HepG2 (cell line): ENCODE results near the gene ST6GALNAC3. TPM values are rescaled to one million over a fixed set of nuclear protein-coding genes. Genes with fewer than 3 reads are reported as not detected.

ENCODE experiments used
- ATAC-seq: fragments of 200-7000 bp; cut with Tn5 transposase; 3 replicates; pipeline ENCODE4 v1.9.1; 2020; ENCODE audit warnings: mild to moderate bottlenecking, moderate library complexity
- BruUV-seq: library from RNA; stranded (reverse); fragments of 400-500 nt; replicated peaks from 2 replicates; lab custom pipeline; 2021; lab: Mats Ljungman, UMichigan
- CTCF ChIA-PET: fragments of 300-600 bp; formaldehyde crosslinking; extraction: SDS; loops from one replicate; lab custom pipeline; 2021; ENCODE audit warnings: low total read pairs, inconsistent platforms, low intra/inter-chr PET ratio; lab: Yijun Ruan, JAX
- POLR2A ChIA-PET: fragments of 350-600 bp; sonication (Branson Sonifier 250); formaldehyde crosslinking; loops from one replicate; lab custom pipeline; 2020; ENCODE audit warnings: antibody characterized with exemption, inconsistent platforms; lab: Yijun Ruan, JAX
- DNase-seq: peaks from one replicate; pipeline ENCODE4 v3.0.0-alpha.2; 2015; ENCODE audit warnings: low spot score
- FAIRE-seq: peaks from 3 replicates; lab custom pipeline; 2011; peaks lifted over from hg19 to GRCh38; lab: Jason Lieb, UNC
- H2AFZ ChIP-seq: one replicate; pipeline ENCODE4 v1.6.1; 2011; ENCODE audit warnings: low read length, inconsistent platforms
- H3K27ac ChIP-seq: fragments of 300-600 bp; 3 replicates; pipeline ENCODE4 v1.8.0; 2011; ENCODE audit warnings: mixed run types, mild to moderate bottlenecking, mixed read lengths, low read length, inconsistent platforms; ENCODE audit not compliant: insufficient read depth; ENCODE audit errors: extremely low read length
- H3K27me3 ChIP-seq, 2 experiments: fragments of 200-600 bp in 1 of 2; 2 replicates in 1 of 2; 3 replicates in 1 of 2; pipeline versions ENCODE4 v1.6.0 to v1.8.0; 2011; ENCODE audit warnings: low read length in 2 of 2, mild to moderate bottlenecking in 2 of 2, moderate library complexity in 2 of 2, inconsistent platforms in 1 of 2; ENCODE audit not compliant: insufficient read depth in 2 of 2, control insufficient read depth in 1 of 2
- H3K36me3 ChIP-seq, 2 experiments: fragments of 200-600 bp in 1 of 2; replicated peaks in 1 of 2; 2 replicates in 1 of 2; 3 replicates in 1 of 2; pipeline versions ENCODE4 v1.5.1 to v1.8.0; 2011; ENCODE audit warnings: low read length in 2 of 2, inconsistent platforms in 1 of 2; ENCODE audit not compliant: insufficient read depth in 2 of 2, control insufficient read depth in 1 of 2
- H3K4me1 ChIP-seq: 2 replicates; pipeline ENCODE4 v1.5.1; 2012; ENCODE audit warnings: low read length, inconsistent platforms; ENCODE audit not compliant: insufficient read depth
- H3K4me2 ChIP-seq: 2 replicates; pipeline ENCODE4 v1.6.0; 2011; ENCODE audit warnings: low read depth, low read length, inconsistent platforms
- H3K4me3 ChIP-seq, 3 experiments: fragments of 200-600 bp in 1 of 3; sonication (generic), shearing (Covaris generic) in 1 of 3; replicated peaks in 1 of 3; 2 replicates each; pipeline ENCODE4 v1.5.1; 2011 to 2016; ENCODE audit warnings: low read length in 3 of 3, inconsistent platforms in 2 of 3, low read depth in 2 of 3, mild to moderate bottlenecking in 2 of 3, control low read depth in 1 of 3, mixed read lengths in 1 of 3; ENCODE audit not compliant: insufficient read depth in 1 of 3
- H3K79me2 ChIP-seq: one replicate; pipeline ENCODE4 v1.6.1; 2011; ENCODE audit warnings: low read length, inconsistent platforms; ENCODE audit not compliant: insufficient read depth
- H3K9ac ChIP-seq: 2 replicates; pipeline ENCODE4 v1.6.0; 2011; ENCODE audit warnings: mild to moderate bottlenecking, low read depth, low read length, inconsistent platforms; ENCODE audit not compliant: insufficient read depth
- H3K9me3 ChIP-seq: 2 replicates; pipeline ENCODE4 v1.5.1; 2012; ENCODE audit warnings: mild to moderate bottlenecking, low read length
- H4K20me1 ChIP-seq: 2 replicates; pipeline ENCODE4 v1.6.0; 2011; ENCODE audit warnings: inconsistent platforms, mild to moderate bottlenecking, low read length, moderate library complexity; ENCODE audit not compliant: insufficient read depth
- ARHGAP35 ChIP-seq: sonication (generic); formaldehyde crosslinking; IDR thresholded peaks from 2 replicates; pipeline ENCODE4 v1.9.0; 2022; ENCODE audit warnings: mild to moderate bottlenecking, inconsistent platforms, moderate library complexity, missing genetic modification reagents, borderline replicate concordance
- FOXA3 ChIP-seq: IDR thresholded peaks from 2 replicates; pipeline ENCODE4 v1.6.1; 2016; ENCODE audit warnings: missing genetic modification reagents, missing compliant biosample characterization
- KIAA2018 ChIP-seq: sonication (generic); formaldehyde crosslinking; IDR thresholded peaks from 2 replicates; pipeline ENCODE4 v1.5.0; 2020; ENCODE audit warnings: mild to moderate bottlenecking, missing genetic modification reagents, borderline replicate concordance
- MTF2 ChIP-seq: sonication (generic); formaldehyde crosslinking; IDR thresholded peaks from 2 replicates; pipeline ENCODE4 v1.5.0; 2020; ENCODE audit warnings: missing genetic modification reagents, borderline replicate concordance
- POLR2AphosphoS5 ChIP-seq: IDR thresholded peaks from 2 replicates; pipeline ENCODE4 v1.6.1; 2012; ENCODE audit warnings: low read depth, low read length
- ZNF674 ChIP-seq: sonication (generic); formaldehyde crosslinking; IDR thresholded peaks from 2 replicates; pipeline ENCODE4 v1.5.0; 2020; ENCODE audit warnings: low read depth, mild to moderate bottlenecking, missing genetic modification reagents
- ZNF766 ChIP-seq: sonication (generic); formaldehyde crosslinking; IDR thresholded peaks from 2 replicates; pipeline ENCODE4 v1.5.0; 2020; ENCODE audit warnings: missing genetic modification reagents, borderline replicate concordance
- ZNF768 ChIP-seq: sonication (generic); formaldehyde crosslinking; IDR thresholded peaks from 2 replicates; pipeline ENCODE4 v1.4.0; 2020; ENCODE audit warnings: missing genetic modification reagents
- WGBS: methylation state at CpG from one replicate; pipeline ENCODE4 v1.1.6; 2017; ENCODE audit warnings: low lambda C conversion rate; 5-methylcytosine and 5-hydroxymethylcytosine counted together
- in situ Hi-C: cut with HindIII; loops from 2 replicates; pipeline ENCODE4 v1.10.0; 2017; ENCODE audit warnings: low pct_unique_long_range_greater_than_20kb; ENCODE audit not compliant: extremely low pct_ligation_motif_present
- intact Hi-C: fragments of 100-400 bp; cut with micrococcal nuclease; formaldehyde crosslinking; loops from one replicate; pipeline ENCODE4 v1.10.0; 2022; ENCODE audit not compliant: unreplicated experiment
- polyA plus RNA-seq, 8 experiments: library from polyadenylated mRNA; depleted of rRNA in 3 of 8; stranded (reverse) in 7 of 8; unstranded in 1 of 8; fragments of >200 nt; fragmentation: Illumina TruSeq in 4 of 8; extraction: Trizol in 4 of 8; gene quantifications; 2 replicates each; pipeline versions ENCODE4 v1.2.1 to v1.2.3, GENCODE V29; 2011 to 2016; ENCODE audit warnings: low read depth in 4 of 8, missing spikeins in 1 of 8, mixed read lengths in 1 of 8; ENCODE audit not compliant: insufficient read depth in 1 of 8
- total RNA-seq, 5 experiments: library from RNA; depleted of rRNA; stranded (reverse); fragments of >200 nt; fragmentation: Illumina TruSeq; extraction: Trizol; gene quantifications; 2 replicates each; pipeline ENCODE4 v1.2.3, GENCODE V29; 2016; ENCODE audit warnings: low read depth in 1 of 5

ST6GALNAC3 gene
- total and polyA plus RNA-seq, 2 of the 13 experiments (the other 11 are each of a cell fraction or from before 2014, with no cell fraction given), result not detected

- Histone ChIP-seq H3K4me2 (no peak overlapping the region), H4K20me1 (no peaks in the 10 kb centered on the region), H3K9ac (no peak overlapping the region), H3K4me1 (no peaks in the 10 kb centered on the region), H2AFZ (no peak overlapping the region), H3K27ac (no peak overlapping the region), H3K4me3 (no peak overlapping the region), H3K9me3 (no peaks in the 10 kb centered on the region), H3K36me3 (no peaks in the 10 kb centered on the region), H3K27me3 (no peaks in the 10 kb centered on the region), H3K79me2 (no peaks in the 10 kb centered on the region)
- no peak for TF ChIP-seq MTF2 (CRISPR knock-in tag)
- TF ChIP-seq ZNF674, result no peak
- TF ChIP-seq POLR2AphosphoS5, result no peak
- TF ChIP-seq ARHGAP35 (CRISPR knock-in tag), result no peak
- no peak for TF ChIP-seq ZNF768
- no peak for TF ChIP-seq KIAA2018
- no peak for TF ChIP-seq FOXA3 (CRISPR knock-in tag)
- TF ChIP-seq ZNF766 (CRISPR knock-in tag), result no peak
- in situ Hi-C loops, result no loop called here
- CTCF ChIA-PET, result no interaction called here
- 3% methylated on average over 2 of the region's 2 CpGs for WGBS
- DNase-seq (no peak), FAIRE-seq (no peak), ATAC-seq (no peak)
- POLR2A ChIA-PET, result no interaction called here
- intact Hi-C loops, result no loop called here
- no TSS peak for BruUV-seq
Measured at GRCh38 chr1:76260279-76260678, 185.7 kb downstream of the ST6GALNAC3 start.
